ENCODE measurements around the gene IL2RA. TPM values are rescaled to one million over a fixed set of nuclear protein-coding genes. Genes with fewer than 3 reads are reported as not detected.

Gene IL2RA
- polyA plus RNA-seq, 1 donor from 2014 or later: not detected

GRCh38 chr10:5989756-5990155 lies 72.4 kb downstream of the IL2RA start:
- Histone ChIP-seq H2AFZ (ENCODE audit: low read depth, low read length) (no peak overlapping the region), H4K20me1 (ENCODE audit: insufficient read depth) (no peaks in the 10 kb centered on the region), H3K9me3 (ENCODE audit: low read length) (peaks cover 4% of the 10 kb centered on the region), H3K27me3 (ENCODE audit: insufficient read depth, low read depth, low read length) (no peaks in the 10 kb centered on the region), H3F3A (ENCODE audit: insufficient read depth, low read length, poor library complexity, severe bottlenecking) (no peaks in the 10 kb centered on the region), H3K79me2 (replicated peaks; ENCODE audit: insufficient read depth, low read length) (no peaks in the 10 kb centered on the region), H3K36me3 (ENCODE audit: insufficient read depth, low read length) (no peaks in the 10 kb centered on the region), H3K9me2 (ENCODE audit: insufficient read depth, low read length) (no peaks in the 10 kb centered on the region), H3K4me2 (ENCODE audit: low read length) (no peak overlapping the region), H3K4me3 (ENCODE audit: low read length) (no peak overlapping the region), H3K27ac (ENCODE audit: low read length) (no peak overlapping the region), H3K9ac (ENCODE audit: low read length) (no peak overlapping the region)
- TF ChIP-seq CTCF (IDR thresholded peaks at IDR 0.05; ENCODE audit: poor library complexity, severe bottlenecking) (no peak), EZH2 (IDR thresholded peaks at IDR 0.05; ENCODE audit: borderline replicate concordance, insufficient read depth, low read length, poor library complexity, severe bottlenecking) (no peak), SMC3 (conservative IDR thresholded peaks at IDR 0.05; ENCODE audit: poor library complexity) (no peak), REST (IDR thresholded peaks at IDR 0.05; ENCODE audit: borderline replicate concordance) (no peak), EP300 (conservative IDR thresholded peaks at IDR 0.05; ENCODE audit: poor library complexity, severe bottlenecking) (no peak), POLR2AphosphoS5 (IDR thresholded peaks at IDR 0.05) (no peak), TAF1 (IDR thresholded peaks at IDR 0.05; ENCODE audit: low read depth) (no peak), MXI1 (conservative IDR thresholded peaks at IDR 0.05; ENCODE audit: poor library complexity, severe bottlenecking) (no peak), RAD21 (conservative IDR thresholded peaks at IDR 0.05) (no peak)

- Histone ChIP-seq H3K27ac (ENCODE audit: low read length) (no peak overlapping the region), H3K9me3 (ENCODE audit: low read length) (peaks cover 4% of the 10 kb centered on the region), H3K4me3 (ENCODE audit: low read length) (no peak overlapping the region), H3K36me3 (ENCODE audit: insufficient read depth, low read length) (no peaks in the 10 kb centered on the region), H3K79me2 (replicated peaks; ENCODE audit: insufficient read depth, low read length) (no peaks in the 10 kb centered on the region), H3K9me2 (ENCODE audit: insufficient read depth, low read length) (no peaks in the 10 kb centered on the region), H2AFZ (ENCODE audit: low read depth, low read length) (no peak overlapping the region), H3K4me2 (ENCODE audit: low read length) (no peak overlapping the region), H3K9ac (ENCODE audit: low read length) (no peak overlapping the region), H3F3A (ENCODE audit: insufficient read depth, low read length, poor library complexity, severe bottlenecking) (no peaks in the 10 kb centered on the region), H4K20me1 (ENCODE audit: insufficient read depth) (no peaks in the 10 kb centered on the region), H3K27me3 (ENCODE audit: insufficient read depth, low read depth, low read length) (no peaks in the 10 kb centered on the region)
- TF ChIP-seq MXI1 (conservative IDR thresholded peaks at IDR 0.05; ENCODE audit: poor library complexity, severe bottlenecking) (no peak), RAD21 (conservative IDR thresholded peaks at IDR 0.05) (no peak), CTCF (IDR thresholded peaks at IDR 0.05; ENCODE audit: poor library complexity, severe bottlenecking) (no peak), SMC3 (conservative IDR thresholded peaks at IDR 0.05; ENCODE audit: poor library complexity) (no peak), REST (IDR thresholded peaks at IDR 0.05; ENCODE audit: borderline replicate concordance) (no peak), EP300 (conservative IDR thresholded peaks at IDR 0.05; ENCODE audit: poor library complexity, severe bottlenecking) (no peak), TAF1 (IDR thresholded peaks at IDR 0.05; ENCODE audit: low read depth) (no peak), POLR2AphosphoS5 (IDR thresholded peaks at IDR 0.05) (no peak), EZH2 (IDR thresholded peaks at IDR 0.05; ENCODE audit: borderline replicate concordance, insufficient read depth, low read length, poor library complexity, severe bottlenecking) (no peak)
Measured at GRCh38 chr10:5988336-5988920, 73.7 kb downstream of the IL2RA start.

All from neural cell (in vitro differentiated cells).